ENCODE results near the gene FYCO1. TPM values are rescaled to one million over a fixed set of nuclear protein-coding genes. Genes with fewer than 3 reads are reported as not detected.

The FYCO1 gene
- polyA plus RNA-seq, 3 donors: 0.59 to 5.0 (median 1.3) TPM

GRCh38 chr3:45938043-45938435 is 57.6 kb downstream of the FYCO1 start:
- no peak for DNase-seq
- Histone ChIP-seq H3K27me3 (ENCODE audit: control insufficient read depth in 2 of 2, insufficient read depth in 2 of 2, low read length in 2 of 2) (no peaks in the 10 kb centered on the region), H3K4me1 (ENCODE audit: control insufficient read depth in 1 of 2, insufficient read depth in 2 of 2, low read length in 2 of 2) (peaks cover under 1 to 2% of the 10 kb centered on the region in 2 donors), H3K4me3 (replicated peaks in 1 of 3; ENCODE audit: low read depth in 2 of 3, low read length in 3 of 3) (no peak overlapping the region), H3K9ac (ENCODE audit: insufficient read depth, low read length, poor library complexity, severe bottlenecking) (no peak overlapping the region), H2AFZ (ENCODE audit: insufficient read depth, low read depth, low read length, poor library complexity, severe bottlenecking) (no peak overlapping the region), H3K36me3 (replicated peaks in 1 of 2; ENCODE audit: control insufficient read depth in 1 of 2, insufficient read depth in 2 of 2, low read length in 2 of 2) (peaks cover 39 to 69% of the 10 kb centered on the region in 2 donors), H3K4me2 (replicated peaks; ENCODE audit: extremely low read depth, low read length, poor library complexity, severe bottlenecking) (no peak overlapping the region), H3K9me3 (replicated peaks in 1 of 2; ENCODE audit: control insufficient read depth in 1 of 2, insufficient read depth in 1 of 2, low read length in 2 of 2) (no peaks in the 10 kb centered on the region), H4K20me1 (ENCODE audit: insufficient read depth, low read length) (peaks cover 3% of the 10 kb centered on the region), H3K27ac (ENCODE audit: low read depth in 1 of 2, low read length in 2 of 2) (no peak overlapping the region), H3K79me2 (ENCODE audit: insufficient read depth, low read length) (no peaks in the 10 kb centered on the region)
- no CpG with 5 or more reads among the region's 4 CpGs for WGBS (ENCODE audit: insufficient coverage)
- peaks cover 68 to 73% of the 10 kb centered on the region in 2 donors for H3K36me3 Mint-ChIP-seq
- intact Hi-C loops (cut with micrococcal nuclease): loop anchor here (2.0 to 10.0 kb wide), 5 partner anchors 139 to 507 kb away; no protein-coding TSS in a partner anchor
- TF ChIP-seq CTCF (IDR thresholded peaks at IDR 0.05): no peak
- no peaks in the 10 kb centered on the region for H3K27me3 Mint-ChIP-seq (ENCODE audit: low read depth in 3 of 3)
- H3K27ac Mint-ChIP-seq: no peak overlapping the region
- H3K4me1 Mint-ChIP-seq: peaks cover 7% of the 10 kb centered on the region
- no peaks in the 10 kb centered on the region for H3K9me3 Mint-ChIP-seq
- H3K4me3 Mint-ChIP-seq: no peak overlapping the region

GRCh38 chr3:45937206-45938042 is 58.2 kb downstream of the FYCO1 start:
- H4K20me1 ChIP-seq (ENCODE audit: insufficient read depth, low read length): peaks cover 3% of the 10 kb centered on the region
- H3K9me3 ChIP-seq (replicated peaks in 1 of 2; ENCODE audit: control insufficient read depth in 1 of 2, insufficient read depth in 1 of 2, low read length in 2 of 2): no peaks in the 10 kb centered on the region
- no peaks in the 10 kb centered on the region for H3K27me3 Mint-ChIP-seq (ENCODE audit: low read depth in 3 of 3)
- intact Hi-C loops (cut with micrococcal nuclease): loop anchor here (2.0 to 10.0 kb wide), 5 partner anchors 139 to 507 kb away; no protein-coding TSS in a partner anchor
- H3K27ac Mint-ChIP-seq: no peak overlapping the region
- H3K4me1 ChIP-seq (ENCODE audit: control insufficient read depth in 1 of 2, insufficient read depth in 2 of 2, low read length in 2 of 2): peaks cover 7 to 8% of the 10 kb centered on the region in 2 donors
- no peak overlapping the region for H3K4me3 Mint-ChIP-seq
- no peak overlapping the region for H2AFZ ChIP-seq (ENCODE audit: insufficient read depth, low read depth, low read length, poor library complexity, severe bottlenecking)
- no peak overlapping the region for H3K4me2 ChIP-seq (replicated peaks; ENCODE audit: extremely low read depth, low read length, poor library complexity, severe bottlenecking)
- no peak overlapping the region for H3K4me3 ChIP-seq (replicated peaks in 1 of 3; ENCODE audit: low read depth in 2 of 3, low read length in 3 of 3)
- no peak for TF ChIP-seq CTCF (IDR thresholded peaks at IDR 0.05)
- H3K4me1 Mint-ChIP-seq: peaks cover 11% of the 10 kb centered on the region
- peaks cover 62 to 68% of the 10 kb centered on the region in 2 donors for H3K36me3 Mint-ChIP-seq
- no peak for DNase-seq
- no peaks in the 10 kb centered on the region for H3K27me3 ChIP-seq (ENCODE audit: control insufficient read depth in 2 of 2, insufficient read depth in 2 of 2, low read length in 2 of 2)
- H3K79me2 ChIP-seq (ENCODE audit: insufficient read depth, low read length): no peaks in the 10 kb centered on the region
- no peaks in the 10 kb centered on the region for H3K9me3 Mint-ChIP-seq
- WGBS (ENCODE audit: insufficient coverage): 95% methylated on average over 6 of the region's 8 CpGs
- no peak overlapping the region for H3K27ac ChIP-seq (ENCODE audit: low read depth in 1 of 2, low read length in 2 of 2)
- no peak overlapping the region for H3K9ac ChIP-seq (ENCODE audit: insufficient read depth, low read length, poor library complexity, severe bottlenecking)
- H3K36me3 ChIP-seq (replicated peaks in 1 of 2; ENCODE audit: control insufficient read depth in 1 of 2, insufficient read depth in 2 of 2, low read length in 2 of 2): peaks cover 39 to 65% of the 10 kb centered on the region in 2 donors
